Progenitor cell of endocrine pancreas (in vitro differentiated cells): Measurements from ENCODE around the gene FAF1. TPM values are rescaled to one million over a fixed set of nuclear protein-coding genes. Genes with fewer than 3 reads are reported as not detected.

ENCODE experiments used
- DNase-seq: peaks from one replicate; pipeline ENCODE4 v3.0.0; 2021; ENCODE audit warnings: low spot score; ENCODE audit not compliant: unreplicated experiment
- H3K27ac Mint-ChIP-seq: 2 replicates; pipeline ENCODE4 v1.8.0; 2021; ENCODE audit warnings: mild to moderate bottlenecking, moderate library complexity, mixed read lengths
- H3K27me3 Mint-ChIP-seq: 2 replicates; pipeline ENCODE4 v1.8.0; 2021; ENCODE audit warnings: mixed read lengths
- H3K36me3 Mint-ChIP-seq: 2 replicates; pipeline ENCODE4 v1.8.0; 2022; ENCODE audit warnings: mixed read lengths; ENCODE audit not compliant: insufficient read depth
- H3K4me1 Mint-ChIP-seq: 2 replicates; pipeline ENCODE4 v1.8.0; 2021; ENCODE audit warnings: low read depth, mixed read lengths
- H3K4me3 Mint-ChIP-seq: 2 replicates; pipeline ENCODE4 v1.8.0; 2021; ENCODE audit warnings: low read depth, mild to moderate bottlenecking, moderate library complexity, mixed read lengths
- H3K9me3 Mint-ChIP-seq: 2 replicates; pipeline ENCODE4 v1.8.0; 2021; ENCODE audit warnings: low read depth, mixed read lengths
- CTCF ChIP-seq: fragments of 200-600 bp; sonication (generic); IDR thresholded peaks from one replicate; pipeline ENCODE4 v1.5.0; 2021; ENCODE audit warnings: antibody characterized with exemption, mild to moderate bottlenecking; ENCODE audit not compliant: unreplicated experiment
- total RNA-seq: library from RNA; stranded (reverse); gene quantifications from 2 replicates; pipeline ENCODE4 v1.2.1, GENCODE V29; 2021

The FAF1 gene
- total RNA-seq, 1 donor from 2014 or later: 49.0 TPM

- H3K36me3 Mint-ChIP-seq: peaks cover 22% of the 10 kb centered on the region
- H3K4me1 Mint-ChIP-seq: no peaks in the 10 kb centered on the region
- H3K4me3 Mint-ChIP-seq: no peak overlapping the region
- H3K9me3 Mint-ChIP-seq: peaks cover 37% of the 10 kb centered on the region
- H3K27me3 Mint-ChIP-seq: no peaks in the 10 kb centered on the region
- no peak overlapping the region for H3K27ac Mint-ChIP-seq
- no peak for DNase-seq
- TF ChIP-seq CTCF: no peak
These were observed 100.4 kb downstream of the FAF1 start for GRCh38 chr1:50859657-50860056.

- TF ChIP-seq CTCF: no peak
- Mint-ChIP-seq H3K4me3 (no peak overlapping the region), H3K27me3 (no peaks in the 10 kb centered on the region), H3K27ac (no peak overlapping the region), H3K4me1 (no peaks in the 10 kb centered on the region), H3K36me3 (peaks cover 22% of the 10 kb centered on the region), H3K9me3 (peaks cover 37% of the 10 kb centered on the region)
- no peak for DNase-seq
These were observed 101.3 kb downstream of the FAF1 start for GRCh38 chr1:50858761-50859160.

DNA sequence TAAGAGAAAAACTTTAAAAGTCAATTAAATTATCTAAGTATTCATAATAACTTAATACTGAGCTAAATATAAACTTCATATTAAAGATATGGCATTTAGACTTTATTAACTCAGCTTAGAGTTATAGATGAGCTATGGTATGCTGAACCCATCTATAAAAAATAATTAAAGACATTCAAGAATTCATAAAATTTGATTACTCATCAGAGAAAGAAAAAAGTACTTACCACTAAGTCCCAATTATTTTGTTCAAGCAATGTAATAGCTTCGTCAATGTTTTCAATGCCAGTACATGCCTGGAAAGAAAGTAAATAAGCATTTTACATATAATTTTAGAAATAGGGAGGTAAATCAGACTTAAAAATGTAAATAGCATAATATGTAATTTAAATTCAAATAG lies 102.4 kb downstream of the FAF1 start:
- Mint-ChIP-seq H3K4me1 (peaks cover 2% of the 10 kb centered on the region), H3K27me3 (no peaks in the 10 kb centered on the region), H3K9me3 (peaks cover 33% of the 10 kb centered on the region), H3K4me3 (no peak overlapping the region), H3K36me3 (peaks cover 20% of the 10 kb centered on the region), H3K27ac (no peak overlapping the region)
- no peak for TF ChIP-seq CTCF
- no peak for DNase-seq

DNA sequence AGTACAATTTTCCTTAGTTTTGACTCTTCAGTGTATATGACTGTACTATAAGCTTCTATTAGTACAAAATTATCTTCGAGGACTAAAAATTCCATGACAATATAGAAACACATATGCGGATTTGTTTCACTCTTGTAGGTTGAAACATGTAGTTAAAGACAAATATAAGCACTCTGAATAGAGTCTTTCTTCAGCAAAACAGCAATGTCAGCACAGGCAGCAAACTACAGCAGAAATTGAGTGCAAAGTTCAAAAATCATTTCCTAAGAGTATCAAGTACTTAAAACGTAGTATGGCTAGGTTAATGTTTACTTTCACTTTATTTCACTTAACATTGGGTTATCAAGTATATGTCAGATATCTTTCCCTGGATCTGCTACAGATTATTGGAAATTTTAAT lies 106.7 kb downstream of the FAF1 start:
- Mint-ChIP-seq H3K4me1 (peaks cover 5% of the 10 kb centered on the region), H3K9me3 (no peaks in the 10 kb centered on the region), H3K27ac (no peak overlapping the region), H3K4me3 (no peak overlapping the region), H3K36me3 (peaks cover 3% of the 10 kb centered on the region), H3K27me3 (no peaks in the 10 kb centered on the region)
- no peak for TF ChIP-seq CTCF
- DNase-seq: no peak

DNA sequence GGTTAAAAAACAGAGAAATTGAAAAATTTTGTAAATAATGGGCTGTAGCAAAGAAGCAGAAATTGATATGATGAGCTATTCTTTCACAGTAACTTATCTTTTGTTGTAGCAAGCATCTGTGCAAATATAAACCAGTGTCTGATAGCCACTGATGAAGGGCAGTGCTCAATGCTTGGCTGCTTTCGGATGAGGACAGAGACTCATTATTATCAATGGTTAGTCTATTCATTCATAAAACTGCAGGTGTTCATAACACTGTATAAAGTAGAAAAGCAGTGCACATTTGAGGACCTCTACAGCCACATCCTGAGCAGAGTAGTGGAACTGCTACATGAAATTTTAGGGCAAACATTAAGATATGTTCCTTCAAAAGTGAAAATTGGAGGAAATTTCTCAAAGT lies 107.2 kb downstream of the FAF1 start:
- Mint-ChIP-seq H3K27me3 (no peaks in the 10 kb centered on the region), H3K27ac (no peak overlapping the region), H3K9me3 (peaks cover 3% of the 10 kb centered on the region), H3K4me1 (peaks cover 5% of the 10 kb centered on the region), H3K36me3 (peaks cover 4% of the 10 kb centered on the region), H3K4me3 (no peak overlapping the region)
- TF ChIP-seq CTCF: no peak
- no peak for DNase-seq
